HepG2 (cell line): ENCODE measurements around the gene OAS2. TPM values are rescaled to one million over a fixed set of nuclear protein-coding genes. Genes with fewer than 3 reads are reported as not detected.

Source experiments
- AKNA ChIP-seq: sonication (generic); formaldehyde crosslinking; IDR thresholded peaks from 2 replicates; pipeline ENCODE4 v1.4.0; 2020; ENCODE audit warnings: missing genetic modification reagents, borderline replicate concordance
- ARNTL ChIP-seq: sonication (generic); formaldehyde crosslinking; IDR thresholded peaks from 2 replicates; pipeline ENCODE4 v1.4.0; 2020; ENCODE audit warnings: mild to moderate bottlenecking, missing genetic modification reagents
- CHD2 ChIP-seq: IDR thresholded peaks from 2 replicates; pipeline ENCODE4 v1.6.1; 2011; ENCODE audit warnings: low read depth, low read length, improper control_type of control experiment
- GRHL1 ChIP-seq: sonication (generic); formaldehyde crosslinking; conservative IDR thresholded peaks from 2 replicates; pipeline ENCODE4 v1.8.0; 2022; ENCODE audit warnings: missing genetic modification reagents
- HNRNPUL1 ChIP-seq: fragments of 200-400 bp; formaldehyde crosslinking; IDR thresholded peaks from 2 replicates; pipeline ENCODE4 v1.6.1; 2017; ENCODE audit warnings: low read depth, mild to moderate bottlenecking, low read length, moderate library complexity
- MLLT10 ChIP-seq: sonication (generic); formaldehyde crosslinking; IDR thresholded peaks from 2 replicates; pipeline ENCODE4 v1.4.0; 2020; ENCODE audit warnings: missing genetic modification reagents
- MZF1 ChIP-seq: sonication (generic); formaldehyde crosslinking; IDR thresholded peaks from 2 replicates; pipeline ENCODE4 v1.8.1; 2023; ENCODE audit warnings: mild to moderate bottlenecking, missing genetic modification reagents, borderline replicate concordance
- NFYB ChIP-seq: sonication (generic); formaldehyde crosslinking; IDR thresholded peaks from 2 replicates; pipeline ENCODE4 v1.4.0; 2020; ENCODE audit warnings: missing genetic modification reagents
- RARA ChIP-seq: IDR thresholded peaks from 2 replicates; pipeline ENCODE4 v1.6.1; 2016; ENCODE audit warnings: missing genetic modification reagents, missing compliant biosample characterization
- RBM39 ChIP-seq: fragments of 200-400 bp; formaldehyde crosslinking; IDR thresholded peaks from one replicate; pipeline ENCODE4 v1.6.1; 2018; ENCODE audit warnings: antibody characterized with exemption, mild to moderate bottlenecking, low read depth, low read length; ENCODE audit not compliant: poor library complexity, severe bottlenecking
- RFX3 ChIP-seq: IDR thresholded peaks from 2 replicates; pipeline ENCODE4 v1.6.1; 2016; ENCODE audit warnings: missing biosample characterization, missing genetic modification reagents
- RORA ChIP-seq: sonication (generic); formaldehyde crosslinking; IDR thresholded peaks from 2 replicates; pipeline ENCODE4 v1.5.0; 2020; ENCODE audit warnings: mild to moderate bottlenecking, missing genetic modification reagents, moderate library complexity
- TFAP4 ChIP-seq: sonication (generic); IDR thresholded peaks from 2 replicates; pipeline ENCODE4 v1.6.1; 2016; ENCODE audit warnings: low read depth, borderline replicate concordance
- XBP1 ChIP-seq: sonication (generic); formaldehyde crosslinking; IDR thresholded peaks from 2 replicates; pipeline ENCODE4 v1.5.0; 2020; ENCODE audit warnings: missing genetic modification reagents
- ZNF253 ChIP-seq: sonication (generic); formaldehyde crosslinking; IDR thresholded peaks from 2 replicates; pipeline ENCODE4 v1.8.0; 2022; ENCODE audit warnings: mild to moderate bottlenecking, missing genetic modification reagents, borderline replicate concordance
- ZNF619 ChIP-seq: sonication (generic); formaldehyde crosslinking; IDR thresholded peaks from 2 replicates; pipeline ENCODE4 v1.4.0; 2020; ENCODE audit warnings: mild to moderate bottlenecking, missing genetic modification reagents
- ZNF644 ChIP-seq: IDR thresholded peaks from 2 replicates; pipeline ENCODE4 v1.6.1; 2016; ENCODE audit warnings: low read depth
- ZNF691 ChIP-seq: sonication (generic); formaldehyde crosslinking; IDR thresholded peaks from 2 replicates; pipeline ENCODE4 v1.4.0; 2020; ENCODE audit warnings: missing genetic modification reagents, low read depth, mild to moderate bottlenecking, borderline replicate concordance
- ZNF709 ChIP-seq: sonication (generic); formaldehyde crosslinking; IDR thresholded peaks from 2 replicates; pipeline ENCODE4 v1.5.0; 2020; ENCODE audit warnings: mild to moderate bottlenecking, missing genetic modification reagents
- ZNF747 ChIP-seq: sonication (generic); formaldehyde crosslinking; IDR thresholded peaks from 2 replicates; pipeline ENCODE4 v1.8.1; 2023; ENCODE audit warnings: missing genetic modification reagents, mild to moderate bottlenecking, borderline replicate concordance
- ZNF749 ChIP-seq: sonication (generic); formaldehyde crosslinking; IDR thresholded peaks from 2 replicates; pipeline ENCODE4 v1.8.0; 2022; ENCODE audit warnings: mild to moderate bottlenecking, missing genetic modification reagents, moderate library complexity, borderline replicate concordance
- polyA plus RNA-seq, 8 experiments: library from polyadenylated mRNA; depleted of rRNA in 3 of 8; stranded (reverse) in 7 of 8; unstranded in 1 of 8; fragments of >200 nt; fragmentation: Illumina TruSeq in 4 of 8; extraction: Trizol in 4 of 8; gene quantifications; 2 replicates each; pipeline versions ENCODE4 v1.2.1 to v1.2.3, GENCODE V29; 2011 to 2016; ENCODE audit warnings: low read depth in 4 of 8, missing spikeins in 1 of 8, mixed read lengths in 1 of 8; ENCODE audit not compliant: insufficient read depth in 1 of 8
- total RNA-seq, 5 experiments: library from RNA; depleted of rRNA; stranded (reverse); fragments of >200 nt; fragmentation: Illumina TruSeq; extraction: Trizol; gene quantifications; 2 replicates each; pipeline ENCODE4 v1.2.3, GENCODE V29; 2016; ENCODE audit warnings: low read depth in 1 of 5

Gene OAS2
- total and polyA plus RNA-seq, 2 of the 13 experiments (the other 11 are each of a cell fraction or from before 2014, with no cell fraction given), result 0.05 to 0.24 TPM

GRCh38 chr12:112937741-112938719 lies 40.3 kb upstream of the OAS2 start, which contains the start of gene OAS3 (continued):
- no peak for TF ChIP-seq MZF1 (CRISPR knock-in tag)
- TF ChIP-seq TFAP4, result peak; percentile 68; the same call in 1 of the 2 replicates
- no peak; the same call in 1 of the 2 replicates for TF ChIP-seq ZNF691 (CRISPR knock-in tag)
- peak; percentile 51; the same call in 1 of the 2 replicates for TF ChIP-seq ZNF709 (CRISPR knock-in tag)
- TF ChIP-seq RORA, result no peak
- no peak for TF ChIP-seq ZNF619
- TF ChIP-seq RFX3, result no peak
- no peak for TF ChIP-seq AKNA (CRISPR knock-in tag)
- TF ChIP-seq MLLT10 (CRISPR knock-in tag), result no peak
- no peak for TF ChIP-seq XBP1 (CRISPR knock-in tag)
- TF ChIP-seq ZNF644 (CRISPR knock-in tag), result no peak
- no peak for TF ChIP-seq ARNTL (CRISPR knock-in tag)
- TF ChIP-seq HNRNPUL1, result no peak
- TF ChIP-seq NFYB, result 0 out of 2 replicates have a peak, but pooled peaks have one; percentile 19
- no peak for TF ChIP-seq ZNF253 (CRISPR knock-in tag)
- peak; percentile 6; the same call in 1 of the 2 replicates for TF ChIP-seq RARA (CRISPR knock-in tag)
- no peak for TF ChIP-seq GRHL1 (CRISPR knock-in tag)
- no peak for TF ChIP-seq CHD2
- TF ChIP-seq ZNF749 (CRISPR knock-in tag), result no peak
- TF ChIP-seq RBM39, result peak; percentile 41
- TF ChIP-seq ZNF747 (CRISPR knock-in tag), result peak; percentile 33; the same call in 1 of the 2 replicates
